Stomach smooth muscle (tissue), 2 donors: ENCODE measurements around the gene CLEC16A.
A peak's percentile ranks its signal among the peaks of the same experiment; 100 is the strongest.

Experiments used
- H3K27ac ChIP-seq: one replicate; pipeline ENCODE4 v1.7.0; 2013; ENCODE audit warnings: mild to moderate bottlenecking, low read length, inconsistent platforms
- H3K27me3 ChIP-seq, 2 donors: one replicate each; pipeline ENCODE4 v1.7.0; 2013; ENCODE audit warnings: low read length in 2 of 2; ENCODE audit not compliant: insufficient read depth in 2 of 2, control insufficient read depth in 1 of 2
- H3K36me3 ChIP-seq, 2 donors: one replicate each; pipeline ENCODE4 v1.7.0; 2013; ENCODE audit warnings: low read length in 2 of 2; ENCODE audit not compliant: control insufficient read depth in 2 of 2, insufficient read depth in 2 of 2
- H3K4me1 ChIP-seq: one replicate; pipeline ENCODE4 v1.7.0; 2013; ENCODE audit warnings: low read length; ENCODE audit not compliant: control insufficient read depth, insufficient read depth
- H3K4me3 ChIP-seq, 2 donors: one replicate each; pipeline ENCODE4 v1.7.0; 2013; ENCODE audit warnings: low read length in 2 of 2
- H3K9ac ChIP-seq, 2 donors: one replicate each; pipeline ENCODE4 v1.7.0; 2013; ENCODE audit warnings: low read length in 2 of 2, mild to moderate bottlenecking in 1 of 2
- H3K9me3 ChIP-seq, 2 donors: one replicate each; pipeline ENCODE4 v1.7.0; 2013; ENCODE audit warnings: low read length in 2 of 2; ENCODE audit not compliant: control insufficient read depth in 2 of 2
- donor health status: healthy.
- donor health status: Pancreatic carcinoma.

Gene CLEC16A

GRCh38 chr16:11093572-11094074 lies 149.3 kb downstream of the CLEC16A start:
- H3K27ac ChIP-seq = peak overlapping the region; percentile 86
- H3K4me3 ChIP-seq = no peak overlapping the region

GRCh38 chr16:11094075-11094856 lies 149.9 kb downstream of the CLEC16A start:
- Histone ChIP-seq H3K9ac (peak overlapping the region in 1 of 2 donors; percentile 47), H3K36me3 (no peaks in the 10 kb centered on the region), H3K27ac (peak overlapping the region; percentile 86), H3K9me3 (no peaks in the 10 kb centered on the region), H3K27me3 (no peaks in the 10 kb centered on the region), H3K4me1 (peaks cover 53% of the 10 kb centered on the region), H3K4me3 (no peak overlapping the region)

More at GRCh38 chr16:11093572-11094074, 149.3 kb downstream of the CLEC16A start:
- no peaks in the 10 kb centered on the region for H3K36me3 ChIP-seq
- H3K27me3 ChIP-seq = no peaks in the 10 kb centered on the region
- peak overlapping the region in 1 of 2 donors; percentile 21 for H3K9ac ChIP-seq
- peaks cover 53% of the 10 kb centered on the region for H3K4me1 ChIP-seq
- H3K9me3 ChIP-seq = no peaks in the 10 kb centered on the region

GRCh38 chr16:11094857-11095565 lies 150.6 kb downstream of the CLEC16A start:
- Histone ChIP-seq H3K27ac (peak overlapping the region; percentile 86), H3K9me3 (no peaks in the 10 kb centered on the region), H3K36me3 (no peaks in the 10 kb centered on the region), H3K4me1 (peaks cover 52% of the 10 kb centered on the region), H3K27me3 (no peaks in the 10 kb centered on the region), H3K4me3 (no peak overlapping the region), H3K9ac (peak overlapping the region; percentile 21 to 40)

GRCh38 chr16:11095935-11096334 lies 151.6 kb downstream of the CLEC16A start:
- Histone ChIP-seq H3K4me3 (no peak overlapping the region), H3K27me3 (no peaks in the 10 kb centered on the region), H3K9ac (no peak overlapping the region), H3K27ac (no peak overlapping the region), H3K36me3 (no peaks in the 10 kb centered on the region), H3K4me1 (peaks cover 55% of the 10 kb centered on the region), H3K9me3 (no peaks in the 10 kb centered on the region)

- no peak overlapping the region for H3K27ac ChIP-seq
- no peaks in the 10 kb centered on the region for H3K9me3 ChIP-seq
- H3K9ac ChIP-seq = no peak overlapping the region
- no peaks in the 10 kb centered on the region for H3K36me3 ChIP-seq
- H3K4me1 ChIP-seq = peaks cover 57% of the 10 kb centered on the region
- no peak overlapping the region for H3K4me3 ChIP-seq
- H3K27me3 ChIP-seq = no peaks in the 10 kb centered on the region
These were observed 152.9 kb downstream of the CLEC16A start for GRCh38 chr16:11097094-11097786.

- Histone ChIP-seq H3K27ac (no peak overlapping the region), H3K27me3 (no peaks in the 10 kb centered on the region), H3K36me3 (no peaks in the 10 kb centered on the region), H3K4me3 (no peak overlapping the region), H3K4me1 (peaks cover 57% of the 10 kb centered on the region), H3K9ac (no peak overlapping the region), H3K9me3 (no peaks in the 10 kb centered on the region)
These were observed 153.4 kb downstream of the CLEC16A start for GRCh38 chr16:11097787-11098167.

- Histone ChIP-seq H3K4me3 (peak overlapping the region in 1 of 2 donors; percentile 8), H3K9me3 (no peaks in the 10 kb centered on the region), H3K4me1 (peaks cover 48% of the 10 kb centered on the region), H3K9ac (no peak overlapping the region), H3K27me3 (no peaks in the 10 kb centered on the region), H3K36me3 (no peaks in the 10 kb centered on the region), H3K27ac (peak overlapping the region; percentile 24)
These were observed 154.4 kb downstream of the CLEC16A start for GRCh38 chr16:11098601-11099390.

GRCh38 chr16:11099672-11100205 lies 155.4 kb downstream of the CLEC16A start:
- peak overlapping the region in 1 of 2 donors; percentile 29 for H3K9ac ChIP-seq
- peak overlapping the region in 1 of 2 donors; percentile 15 for H3K4me3 ChIP-seq
- no peaks in the 10 kb centered on the region for H3K27me3 ChIP-seq
- H3K9me3 ChIP-seq = no peaks in the 10 kb centered on the region
- peak overlapping the region; percentile 70 for H3K27ac ChIP-seq
- no peaks in the 10 kb centered on the region for H3K36me3 ChIP-seq
- H3K4me1 ChIP-seq = peaks cover 43% of the 10 kb centered on the region

- Histone ChIP-seq H3K4me3 (peak overlapping the region in 1 of 2 donors; percentile 15), H3K27ac (peak overlapping the region; percentile 70), H3K27me3 (no peaks in the 10 kb centered on the region), H3K9ac (peak overlapping the region in 1 of 2 donors; percentile 60), H3K4me1 (peaks cover 43% of the 10 kb centered on the region), H3K36me3 (no peaks in the 10 kb centered on the region), H3K9me3 (no peaks in the 10 kb centered on the region)
These were observed 155.9 kb downstream of the CLEC16A start for GRCh38 chr16:11100239-11100750.
